ENCODE measurements around the gene LRBA.
"Not testable (repeated sequence)": the region's sequence is repeated elsewhere in the genome, so short reads cannot be mapped to it uniquely, and the experiment has no call there.

The LRBA gene

GRCh38 chr4:151034829-151035228 is 19.7 kb upstream of the LRBA start:
- TF ChIP-seq, protein P1, sequence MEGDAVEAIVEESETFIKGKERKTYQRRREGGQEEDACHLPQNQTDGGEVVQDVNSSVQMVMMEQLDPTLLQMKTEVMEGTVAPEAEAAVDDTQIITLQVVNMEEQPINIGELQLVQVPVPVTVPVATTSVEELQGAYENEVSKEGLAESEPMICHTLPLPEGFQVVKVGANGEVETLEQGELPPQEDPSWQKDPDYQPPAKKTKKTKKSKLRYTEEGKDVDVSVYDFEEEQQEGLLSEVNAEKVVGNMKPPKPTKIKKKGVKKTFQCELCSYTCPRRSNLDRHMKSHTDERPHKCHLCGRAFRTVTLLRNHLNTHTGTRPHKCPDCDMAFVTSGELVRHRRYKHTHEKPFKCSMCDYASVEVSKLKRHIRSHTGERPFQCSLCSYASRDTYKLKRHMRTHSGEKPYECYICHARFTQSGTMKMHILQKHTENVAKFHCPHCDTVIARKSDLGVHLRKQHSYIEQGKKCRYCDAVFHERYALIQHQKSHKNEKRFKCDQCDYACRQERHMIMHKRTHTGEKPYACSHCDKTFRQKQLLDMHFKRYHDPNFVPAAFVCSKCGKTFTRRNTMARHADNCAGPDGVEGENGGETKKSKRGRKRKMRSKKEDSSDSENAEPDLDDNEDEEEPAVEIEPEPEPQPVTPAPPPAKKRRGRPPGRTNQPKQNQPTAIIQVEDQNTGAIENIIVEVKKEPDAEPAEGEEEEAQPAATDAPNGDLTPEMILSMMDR (IDR thresholded peaks at IDR 0.05; ENCODE audit: low read length, missing control alignments): no peak
- no peak for DNase-seq (ENCODE audit: low read depth)
- no peak overlapping the region for H3K4me3 ChIP-seq (replicated peaks; ENCODE audit: low read depth, low read length)

- DNase-seq (ENCODE audit: low read depth): peak; percentile 70
- H3K4me3 ChIP-seq (replicated peaks; ENCODE audit: low read depth, low read length): no peak overlapping the region
- TF ChIP-seq, protein P1 (IDR thresholded peaks at IDR 0.05; ENCODE audit: low read length, missing control alignments): no peak
Observed at GRCh38 chr4:151031831-151032605, 16.9 kb upstream of the LRBA start.

DNA sequence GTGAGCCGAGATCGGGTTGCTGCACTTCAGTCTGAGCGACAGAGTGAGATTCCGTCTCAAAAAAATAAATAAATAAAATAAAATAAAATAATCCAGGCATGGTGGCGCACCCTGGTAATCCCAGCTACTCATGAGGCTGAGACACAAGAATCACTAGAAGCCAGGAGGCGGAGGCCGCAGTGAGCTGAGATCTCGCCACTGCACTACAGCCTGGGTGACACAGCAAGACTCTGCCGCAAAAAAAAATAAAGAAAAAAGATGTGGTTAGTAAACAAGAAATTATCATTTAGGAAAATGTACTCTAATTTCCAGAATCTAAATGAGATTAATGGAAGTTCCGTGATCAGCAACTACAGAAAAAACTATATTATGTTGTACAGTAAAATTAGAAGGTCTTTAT is 14.5 kb upstream of the LRBA start:
- no peak overlapping the region for H3K4me3 ChIP-seq (replicated peaks; ENCODE audit: low read depth, low read length)
- no peak for DNase-seq (ENCODE audit: low read depth)
- TF ChIP-seq, protein P1 (IDR thresholded peaks at IDR 0.05; ENCODE audit: low read length, missing control alignments): no peak

DNA sequence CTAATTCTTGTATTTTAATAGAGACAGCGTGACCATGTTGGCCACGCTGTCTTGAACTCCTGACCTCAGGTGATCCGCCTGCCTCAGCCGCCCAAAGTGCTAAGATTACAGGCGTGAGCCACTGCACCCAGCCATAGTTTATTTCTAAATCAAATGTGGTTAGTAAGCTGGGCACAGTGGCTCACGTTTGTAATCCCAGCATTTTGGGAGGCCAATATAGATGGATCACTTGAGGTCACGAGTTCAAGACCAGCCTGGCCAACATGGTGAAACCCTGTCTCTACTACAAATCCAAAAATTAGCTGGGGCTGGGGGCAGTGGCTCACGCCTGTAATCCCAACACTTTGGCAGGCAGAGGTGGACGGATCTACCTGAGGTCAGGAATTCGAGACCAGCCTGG is 13.9 kb upstream of the LRBA start:
- DNase-seq (ENCODE audit: low read depth); H3K4me3 ChIP-seq (replicated peaks; ENCODE audit: low read depth, low read length): not testable (repeated sequence)

DNA sequence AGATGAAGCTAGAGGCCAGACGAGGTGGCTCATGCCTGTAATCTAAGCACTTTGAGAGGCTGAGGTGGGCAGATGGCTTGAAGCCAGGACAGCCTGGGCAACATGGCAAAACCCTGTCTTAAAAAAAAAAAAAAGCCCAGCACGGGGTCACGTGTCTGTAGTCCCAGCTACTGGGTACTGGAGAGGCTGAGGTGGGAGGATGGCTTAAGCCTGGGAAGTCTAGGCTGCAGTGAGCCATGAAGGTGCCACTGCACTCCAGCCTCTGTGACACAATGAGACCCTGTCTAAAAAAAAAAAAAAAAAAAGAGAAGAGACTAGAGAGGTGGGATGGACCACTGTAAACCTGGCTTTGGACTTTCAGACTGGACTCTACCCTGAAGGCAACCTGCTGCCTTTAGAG is 10.7 kb upstream of the LRBA start:
- H3K4me3 ChIP-seq (replicated peaks; ENCODE audit: low read depth, low read length): no peak overlapping the region
- DNase-seq (ENCODE audit: low read depth): no peak
- TF ChIP-seq, protein P1 (IDR thresholded peaks at IDR 0.05; ENCODE audit: low read length, missing control alignments): no peak

DNA sequence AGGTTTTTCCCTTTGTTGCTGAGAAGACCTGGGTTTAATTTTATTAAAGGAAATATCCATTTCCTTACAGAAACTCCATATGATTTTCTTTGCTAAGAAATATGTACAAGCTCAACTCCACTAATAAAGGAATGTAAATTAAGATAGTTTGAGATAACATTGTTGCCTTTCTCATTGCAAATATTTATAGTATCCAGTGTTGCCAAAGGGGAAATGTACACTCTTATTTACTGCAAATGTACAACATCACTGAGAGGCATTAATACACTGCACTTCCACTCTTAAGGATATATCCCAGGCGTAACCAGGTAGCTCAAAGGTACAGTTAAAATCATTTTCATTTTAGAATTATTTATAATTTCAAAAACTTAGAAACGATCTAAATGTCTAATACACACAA is 7.5 kb upstream of the LRBA start:
- no peak for DNase-seq (ENCODE audit: low read depth)
- TF ChIP-seq, protein P1 (IDR thresholded peaks at IDR 0.05; ENCODE audit: low read length, missing control alignments): no peak
- no peak overlapping the region for H3K4me3 ChIP-seq (replicated peaks; ENCODE audit: low read depth, low read length)

- no peak overlapping the region for H3K4me3 ChIP-seq (replicated peaks; ENCODE audit: low read depth, low read length)
- no peak for DNase-seq (ENCODE audit: low read depth)
- TF ChIP-seq, protein P1 (IDR thresholded peaks at IDR 0.05; ENCODE audit: low read length, missing control alignments): no peak
Observed at GRCh38 chr4:151021637-151022334, 6.7 kb upstream of the LRBA start.

All from fibroblast of pulmonary artery (primary cell).